ENCODE measurements around the gene LIPM. TPM values are rescaled to one million over a fixed set of nuclear protein-coding genes. Genes with fewer than 3 reads are reported as not detected.

LIPM gene, protein sequence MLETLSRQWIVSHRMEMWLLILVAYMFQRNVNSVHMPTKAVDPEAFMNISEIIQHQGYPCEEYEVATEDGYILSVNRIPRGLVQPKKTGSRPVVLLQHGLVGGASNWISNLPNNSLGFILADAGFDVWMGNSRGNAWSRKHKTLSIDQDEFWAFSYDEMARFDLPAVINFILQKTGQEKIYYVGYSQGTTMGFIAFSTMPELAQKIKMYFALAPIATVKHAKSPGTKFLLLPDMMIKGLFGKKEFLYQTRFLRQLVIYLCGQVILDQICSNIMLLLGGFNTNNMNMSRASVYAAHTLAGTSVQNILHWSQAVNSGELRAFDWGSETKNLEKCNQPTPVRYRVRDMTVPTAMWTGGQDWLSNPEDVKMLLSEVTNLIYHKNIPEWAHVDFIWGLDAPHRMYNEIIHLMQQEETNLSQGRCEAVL
- not detected in 2 replicates for total RNA-seq

DNA sequence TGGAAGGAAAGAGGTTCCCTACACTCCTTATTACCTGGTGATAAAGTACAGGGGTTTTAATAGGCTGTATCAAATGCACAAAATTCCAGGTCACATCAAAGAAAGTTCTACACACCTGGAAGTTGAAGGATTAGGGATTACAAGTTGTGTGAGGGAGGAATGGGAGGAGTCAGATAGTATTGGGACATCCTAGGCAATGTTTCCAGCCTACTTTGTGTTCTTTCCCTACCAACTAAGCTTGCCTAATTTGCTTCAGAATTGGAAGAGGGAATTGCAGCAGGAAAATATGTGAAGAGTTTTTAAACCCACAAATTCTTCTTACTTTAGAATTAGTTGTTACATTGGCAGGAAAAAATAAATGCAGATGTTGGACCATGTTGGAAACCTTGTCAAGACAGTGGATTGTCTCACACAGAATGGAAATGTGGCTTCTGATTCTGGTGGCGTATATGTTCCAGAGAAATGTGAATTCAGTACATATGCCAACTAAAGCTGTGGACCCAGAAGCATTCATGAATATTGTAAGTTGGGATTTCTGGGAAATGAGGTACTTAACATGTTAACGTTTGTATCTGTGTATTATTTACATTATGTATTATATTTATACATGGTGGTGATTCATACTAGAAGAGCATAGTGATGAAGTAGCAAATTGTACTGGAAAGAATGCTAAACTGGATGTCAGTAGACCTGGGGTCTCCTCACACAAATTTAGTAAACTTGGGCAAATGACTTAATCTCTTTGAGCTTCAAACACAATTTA is at the start of gene LIPM:
Gene LIPM (plus strand): TSS at position 208 of the 763 bp plus-strand sequence. CDS start 167 bp downstream, at position 375.

DNA sequence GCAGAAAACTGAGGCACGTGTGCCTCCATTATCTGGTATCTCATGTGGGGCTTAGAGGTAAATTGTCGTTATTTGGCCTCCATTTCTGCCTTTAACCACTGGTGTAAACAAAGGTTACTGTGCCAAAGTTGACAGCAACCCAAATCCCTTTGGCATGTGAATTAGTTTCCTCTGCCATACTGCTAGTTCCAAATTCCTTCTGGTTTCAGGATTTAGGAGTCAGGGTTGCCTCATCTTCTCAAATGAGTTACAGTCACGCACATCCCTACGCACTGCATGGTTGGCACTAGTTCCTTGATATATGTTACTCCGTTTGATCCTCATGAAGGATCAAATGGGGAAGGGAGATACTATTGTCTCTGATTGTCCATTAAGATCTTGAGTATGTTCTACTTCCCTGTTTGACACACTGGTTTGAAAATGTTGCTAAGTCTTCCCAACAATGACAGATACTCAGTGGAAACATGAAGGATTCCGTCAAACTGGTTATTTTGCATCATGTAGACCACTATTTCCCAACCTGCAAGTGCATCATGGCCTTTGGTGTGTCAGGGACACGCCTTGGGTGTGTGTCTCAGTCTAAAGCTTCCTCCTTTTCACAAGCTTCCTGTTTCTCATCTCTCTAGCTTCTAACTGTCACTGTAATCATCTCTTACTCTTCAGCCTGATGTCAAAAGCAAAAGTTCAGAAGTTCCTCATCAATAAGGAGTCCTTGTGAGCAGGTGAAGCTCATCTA is 43.0 kb upstream of the LIPM start, which contains the start of gene LIPN:
Gene LIPN (plus strand): TSS at position 655 of the 736 bp plus-strand sequence. CDS start 1,386 bp downstream, outside the sequence.

DNA sequence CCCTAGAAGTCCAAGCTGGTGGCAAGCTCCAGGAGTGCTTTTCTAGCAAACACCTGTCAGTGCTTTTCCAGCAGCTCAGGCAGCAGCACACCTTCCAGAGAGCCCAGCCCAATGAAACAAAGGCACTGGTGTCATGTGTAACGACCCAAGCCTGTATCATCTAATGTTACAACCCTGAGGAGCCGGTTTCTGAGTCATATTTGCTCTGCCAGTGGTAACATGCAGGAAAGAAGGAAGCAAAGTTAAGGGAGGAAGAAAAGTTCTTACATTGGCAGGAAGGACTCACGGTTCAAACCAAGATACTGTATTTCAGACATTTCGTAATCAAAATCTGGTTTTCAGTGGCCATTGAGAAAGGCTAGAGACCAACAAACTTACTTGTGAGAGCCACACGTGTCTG is 49.2 kb downstream of the LIPM start, which contains the start of gene ANKRD22:
Gene ANKRD22 (minus strand): TSS at position 139 of the 400 bp plus-strand sequence. CDS start 237 bp downstream, outside the sequence.

Other genes starting within 250 kb of the LIPM start
- gene RNLS, start 219.4 kb upstream of the LIPM start, total RNA-seq = 10.2 and 13.2 TPM in 2 replicates
- not detected in 2 replicates for gene LIPJ, start 216.0 kb upstream of the LIPM start, total RNA-seq
- gene LIPF, start 138.3 kb upstream of the LIPM start, total RNA-seq = not detected in 2 replicates
- gene LIPK, start 96.5 kb upstream of the LIPM start, total RNA-seq = not detected in 2 replicates
- gene LIPN, start 42.7 kb upstream of the LIPM start, total RNA-seq = not detected in 2 replicates
- gene ANKRD22, start 49.1 kb downstream of the LIPM start, total RNA-seq = 0.12 TPM in 1 of 2 replicates, not detected in the other
- gene STAMBPL1, start 77.5 kb downstream of the LIPM start, total RNA-seq = 34.0 and 53.5 TPM in 2 replicates
- gene ACTA2, start 150.0 kb downstream of the LIPM start, total RNA-seq = 87.2 and 450 TPM in 2 replicates
- 59.2 and 80.0 TPM in 2 replicates for gene FAS, start 188.1 kb downstream of the LIPM start, total RNA-seq